Hepatocyte (in vitro differentiated cells): ENCODE measurements around the gene FAM9C.

Experiments
- EZH2 ChIP-seq: fragments of 200-600 bp; sonication (generic); IDR thresholded peaks from 2 replicates; pipeline ENCODE4 v1.6.1; 2016; ENCODE audit warnings: antibody characterized with exemption, mild to moderate bottlenecking, borderline replicate concordance
- TF ChIP-seq, protein P1 (sequence below): fragments of 200-600 bp; sonication (generic); IDR thresholded peaks from 2 replicates; pipeline ENCODE4 v1.5.1; 2016; ENCODE audit warnings: antibody characterized with exemption, mild to moderate bottlenecking; ENCODE audit not compliant: poor library complexity

DNA sequence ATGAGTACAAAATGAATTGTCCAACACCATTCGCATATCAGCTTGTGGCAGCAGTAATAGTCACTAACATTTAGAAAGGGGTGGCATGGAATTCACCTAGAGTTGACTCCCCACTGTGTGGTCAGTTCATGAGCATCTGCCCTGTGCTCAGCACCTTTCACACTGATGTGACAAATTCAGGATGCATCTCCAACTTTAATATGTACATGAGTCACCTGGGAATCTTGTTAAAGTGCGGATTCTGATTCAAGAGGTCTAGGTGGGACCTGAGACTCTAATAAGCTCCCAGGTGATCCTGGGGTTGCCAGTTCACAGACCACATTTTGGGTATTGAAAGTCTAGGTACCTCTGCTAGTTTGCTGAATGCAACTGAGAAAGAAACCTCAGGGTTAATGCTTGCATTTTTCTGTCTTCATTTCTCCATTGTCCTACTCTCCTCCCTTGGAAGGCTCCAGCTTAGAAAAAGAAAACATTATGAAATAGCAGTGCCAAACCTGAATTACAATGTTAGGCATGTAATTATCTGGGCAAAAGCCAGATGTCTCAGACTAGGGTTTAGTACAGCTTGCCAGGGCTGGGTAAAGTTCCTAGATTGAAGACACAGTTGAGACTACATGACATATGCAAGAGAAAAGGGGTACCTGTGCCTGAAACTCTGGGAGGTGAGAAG lies 36.8 kb downstream of the FAM9C start:
- TF ChIP-seq, protein P1, sequence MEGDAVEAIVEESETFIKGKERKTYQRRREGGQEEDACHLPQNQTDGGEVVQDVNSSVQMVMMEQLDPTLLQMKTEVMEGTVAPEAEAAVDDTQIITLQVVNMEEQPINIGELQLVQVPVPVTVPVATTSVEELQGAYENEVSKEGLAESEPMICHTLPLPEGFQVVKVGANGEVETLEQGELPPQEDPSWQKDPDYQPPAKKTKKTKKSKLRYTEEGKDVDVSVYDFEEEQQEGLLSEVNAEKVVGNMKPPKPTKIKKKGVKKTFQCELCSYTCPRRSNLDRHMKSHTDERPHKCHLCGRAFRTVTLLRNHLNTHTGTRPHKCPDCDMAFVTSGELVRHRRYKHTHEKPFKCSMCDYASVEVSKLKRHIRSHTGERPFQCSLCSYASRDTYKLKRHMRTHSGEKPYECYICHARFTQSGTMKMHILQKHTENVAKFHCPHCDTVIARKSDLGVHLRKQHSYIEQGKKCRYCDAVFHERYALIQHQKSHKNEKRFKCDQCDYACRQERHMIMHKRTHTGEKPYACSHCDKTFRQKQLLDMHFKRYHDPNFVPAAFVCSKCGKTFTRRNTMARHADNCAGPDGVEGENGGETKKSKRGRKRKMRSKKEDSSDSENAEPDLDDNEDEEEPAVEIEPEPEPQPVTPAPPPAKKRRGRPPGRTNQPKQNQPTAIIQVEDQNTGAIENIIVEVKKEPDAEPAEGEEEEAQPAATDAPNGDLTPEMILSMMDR = no peak
- no peak for TF ChIP-seq EZH2
